Coronary artery (tissue), 2 donors: ENCODE measurements around the gene TET2.
A peak's percentile ranks its signal among the peaks of the same experiment; 100 is the strongest.

Experiments used
- DNase-seq: peaks from one replicate; pipeline ENCODE4 v3.0.0-alpha.2; 2017; ENCODE audit warnings: low spot score
- H3K27ac ChIP-seq, 2 donors: fragments of 200-600 bp; sonication (generic); one replicate each; pipeline ENCODE4 v1.5.1; 2016 to 2019
- H3K4me3 ChIP-seq: fragments of 200-600 bp; sonication (generic); 2 replicates; pipeline ENCODE4 v1.5.1; 2016; ENCODE audit warnings: mild to moderate bottlenecking, moderate library complexity
- TF ChIP-seq, protein P1 (sequence below): fragments of 200-600 bp; sonication (generic); IDR thresholded peaks from one replicate; pipeline ENCODE4 v1.5.1; 2019; ENCODE audit warnings: antibody characterized with exemption

TET2 gene

GRCh38 chr4:105191621-105192210, 45.0 kb downstream of the TET2 start:
- Histone ChIP-seq H3K4me3 (peak overlapping the region; percentile 13), H3K27ac (peak overlapping the region in 1 of 2 donors; percentile 61)
- no peak for DNase-seq
- TF ChIP-seq, protein P1, sequence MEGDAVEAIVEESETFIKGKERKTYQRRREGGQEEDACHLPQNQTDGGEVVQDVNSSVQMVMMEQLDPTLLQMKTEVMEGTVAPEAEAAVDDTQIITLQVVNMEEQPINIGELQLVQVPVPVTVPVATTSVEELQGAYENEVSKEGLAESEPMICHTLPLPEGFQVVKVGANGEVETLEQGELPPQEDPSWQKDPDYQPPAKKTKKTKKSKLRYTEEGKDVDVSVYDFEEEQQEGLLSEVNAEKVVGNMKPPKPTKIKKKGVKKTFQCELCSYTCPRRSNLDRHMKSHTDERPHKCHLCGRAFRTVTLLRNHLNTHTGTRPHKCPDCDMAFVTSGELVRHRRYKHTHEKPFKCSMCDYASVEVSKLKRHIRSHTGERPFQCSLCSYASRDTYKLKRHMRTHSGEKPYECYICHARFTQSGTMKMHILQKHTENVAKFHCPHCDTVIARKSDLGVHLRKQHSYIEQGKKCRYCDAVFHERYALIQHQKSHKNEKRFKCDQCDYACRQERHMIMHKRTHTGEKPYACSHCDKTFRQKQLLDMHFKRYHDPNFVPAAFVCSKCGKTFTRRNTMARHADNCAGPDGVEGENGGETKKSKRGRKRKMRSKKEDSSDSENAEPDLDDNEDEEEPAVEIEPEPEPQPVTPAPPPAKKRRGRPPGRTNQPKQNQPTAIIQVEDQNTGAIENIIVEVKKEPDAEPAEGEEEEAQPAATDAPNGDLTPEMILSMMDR: no peak

GRCh38 chr4:105192474-105192873, 45.8 kb downstream of the TET2 start:
- Histone ChIP-seq H3K27ac (no peak overlapping the region), H3K4me3 (no peak overlapping the region)
- TF ChIP-seq, protein P1: no peak
- no peak for DNase-seq

GRCh38 chr4:105192910-105193309, 46.2 kb downstream of the TET2 start:
- TF ChIP-seq, protein P1: no peak
- no peak overlapping the region for H3K27ac ChIP-seq
- no peak for DNase-seq
- H3K4me3 ChIP-seq: no peak overlapping the region

DNA sequence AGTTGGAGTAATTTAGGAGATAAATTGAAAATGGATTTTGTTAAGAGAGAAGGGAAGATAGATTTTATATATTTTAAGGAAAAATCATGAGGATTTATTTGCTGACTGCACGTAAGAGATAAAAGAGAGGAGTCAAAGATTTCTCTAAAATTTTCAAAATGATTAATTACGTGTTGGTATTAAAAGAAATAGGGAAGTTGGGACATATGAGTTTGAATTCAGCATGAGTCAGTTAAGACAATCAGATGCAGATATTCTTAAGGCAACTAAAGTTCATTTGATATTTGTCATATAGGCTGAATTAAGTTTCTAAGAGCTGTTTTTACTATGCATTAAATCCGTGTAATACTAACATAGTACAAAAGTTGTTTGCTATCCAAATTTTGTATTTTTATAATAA, 46.9 kb downstream of the TET2 start:
- no peak for DNase-seq
- Histone ChIP-seq H3K4me3 (no peak overlapping the region), H3K27ac (no peak overlapping the region)
- TF ChIP-seq, protein P1: no peak

- TF ChIP-seq, protein P1: no peak
- Histone ChIP-seq H3K4me3 (no peak overlapping the region), H3K27ac (no peak overlapping the region)
- DNase-seq: no peak
Measured at GRCh38 chr4:105194328-105195231, 47.9 kb downstream of the TET2 start.

DNA sequence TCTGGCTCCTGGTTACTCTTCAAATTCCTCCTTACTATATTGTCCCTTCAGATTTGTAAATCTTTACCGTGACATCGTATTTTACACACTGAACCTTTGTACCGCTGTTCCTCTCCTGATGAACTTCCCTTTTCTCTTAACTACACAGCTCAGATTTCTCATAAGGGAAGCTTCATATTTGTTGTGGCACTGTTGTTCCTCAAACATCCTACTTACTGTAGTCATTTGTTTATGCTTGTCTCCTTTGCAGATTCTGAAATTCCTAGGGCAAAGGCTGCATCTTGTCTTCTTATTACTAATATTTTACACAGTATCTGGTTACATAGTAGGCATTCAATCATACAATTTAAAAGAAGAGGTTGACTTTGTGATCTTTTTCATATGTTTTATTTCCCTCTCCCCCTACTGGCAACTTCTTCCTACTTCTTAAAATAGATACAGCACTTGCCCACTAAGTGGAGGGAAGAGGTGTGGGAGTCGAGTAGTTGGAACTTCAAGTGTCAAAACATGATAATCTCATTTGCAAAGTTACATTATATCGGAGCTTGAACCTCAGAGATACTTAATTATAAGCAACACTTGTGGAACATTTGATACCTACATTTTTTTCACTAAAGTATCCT, 50.0 kb downstream of the TET2 start:
- H3K4me3 ChIP-seq: no peak overlapping the region

More for the DNA sequence above, 50.0 kb downstream of the TET2 start:
- TF ChIP-seq, protein P1: no peak
- H3K27ac ChIP-seq: no peak overlapping the region
- no peak for DNase-seq
